Dermis blood vessel endothelial cell (primary cell): ENCODE results near the gene CCT6A. TPM values are rescaled to one million over a fixed set of nuclear protein-coding genes. Genes with fewer than 3 reads are reported as not detected.
"Not testable (repeated sequence)": the region's sequence is repeated elsewhere in the genome, so short reads cannot be mapped to it uniquely, and the experiment has no call there.

ENCODE experiments used
- DNase-seq: peaks from one replicate; pipeline ENCODE4 v3.0.0; 2010
- total RNA-seq: library from RNA; depleted of rRNA; stranded (reverse); fragments of >200 nt; gene quantifications from 2 replicates; pipeline ENCODE4 v1.2.3, GENCODE V29; 2014

The CCT6A gene
- total RNA-seq, 1 donor from 2014 or later, result 201 TPM

GRCh38 chr7:56099653-56100052, 48.1 kb downstream of the CCT6A start:
- DNase-seq, result no peak

- DNase-seq, result not testable (repeated sequence)
Observed at GRCh38 chr7:56104138-56104537, 52.6 kb downstream of the CCT6A start.

GRCh38 chr7:56105508-56105907, 53.9 kb downstream of the CCT6A start:
- DNase-seq, result peak; percentile 65

GRCh38 chr7:56106108-56107073, 54.8 kb downstream of the CCT6A start, which contains the start of gene CHCHD2:
Gene CHCHD2 (minus strand): TSS chr7:56106476. CDS start chr7:56106413, 63 bp downstream.
- DNase-seq, result peak; percentile 99

GRCh38 chr7:56107954-56108258, 56.3 kb downstream of the CCT6A start:
- no peak for DNase-seq

GRCh38 chr7:56110611-56111010, 59.0 kb downstream of the CCT6A start:
- DNase-seq, result no peak

GRCh38 chr7:56112244-56112643, 60.7 kb downstream of the CCT6A start:
- DNase-seq, result not testable (repeated sequence)

Other genes with a start within 250 kb of the CCT6A start
- gene SEPTIN14, start 189.0 kb upstream of the CCT6A start, total RNA-seq, result not detected in 2 replicates
- 3.4 and 4.1 TPM in 2 replicates for gene ZNF713, start 164.3 kb upstream of the CCT6A start, total RNA-seq
- gene MRPS17, start 99.9 kb upstream of the CCT6A start, total RNA-seq, result 11.8 and 17.7 TPM in 2 replicates
- 37.3 and 43.8 TPM in 2 replicates for gene NIPSNAP2, start 87.2 kb upstream of the CCT6A start, total RNA-seq
- gene PSPH, start 321 bp upstream of the CCT6A start, total RNA-seq, result 42.4 and 45.1 TPM in 2 replicates
- 193 and 206 TPM in 2 replicates for gene SUMF2, start 12.5 kb downstream of the CCT6A start, total RNA-seq
- 0.34 and 0.60 TPM in 2 replicates for gene PHKG1, start 41.2 kb downstream of the CCT6A start, total RNA-seq
- 216 and 387 TPM in 2 replicates for gene CHCHD2, start 54.7 kb downstream of the CCT6A start, total RNA-seq
- not detected in 2 replicates for gene NUPR2, start 64.7 kb downstream of the CCT6A start, total RNA-seq